BLaER1 treated with 17β-estradiol and CSF1 and Interleukin-3, amounts not matched to agents 10 nM and 100 nM (cell line): ENCODE measurements around the gene LSM10.

Experiments used
- H3K27ac ChIP-seq, 11 experiments: shearing (Covaris generic); formaldehyde crosslinking; 2 replicates each; pipeline ENCODE4 v1.8.1; 2022
- H3K27me3 ChIP-seq, 11 experiments: shearing (Covaris generic); formaldehyde crosslinking; 2 replicates each; pipeline ENCODE4 v1.8.1; 2022
- H3K36me3 ChIP-seq, 11 experiments: shearing (Covaris generic); formaldehyde crosslinking; 2 replicates each; pipeline ENCODE4 v1.8.1; 2022
- H3K4me1 ChIP-seq, 10 experiments: shearing (Covaris generic); formaldehyde crosslinking; 2 replicates each; pipeline ENCODE4 v1.8.1; 2022
- H3K4me2 ChIP-seq, 11 experiments: shearing (Covaris generic); formaldehyde crosslinking; 2 replicates each; pipeline ENCODE4 v1.8.1; 2022
- H3K4me3 ChIP-seq, 10 experiments: shearing (Covaris generic); formaldehyde crosslinking; 2 replicates each; pipeline ENCODE4 v1.8.1; 2022
- H3K9ac ChIP-seq, 11 experiments: shearing (Covaris generic); formaldehyde crosslinking; 2 replicates each; pipeline ENCODE4 v1.8.1; 2022
- H3K9me3 ChIP-seq, 11 experiments: shearing (Covaris generic); formaldehyde crosslinking; replicated peaks in 1 of 11; 2 replicates each; pipeline ENCODE4 v1.8.1; 2022
- H4K20me1 ChIP-seq, 11 experiments: shearing (Covaris generic); formaldehyde crosslinking; 2 replicates each; pipeline ENCODE4 v1.8.1; 2022
- Cebpa-rat ChIP-seq, 11 experiments: shearing (Covaris generic); IDR thresholded peaks; 2 replicates each; pipeline ENCODE4 v1.8.1; 2022

LSM10 gene

GRCh38 chr1:36400825-36401601 lies 3.3 kb upstream of the LSM10 start:
- Histone ChIP-seq H3K36me3 (no peaks in the 10 kb centered on the region), H3K4me1 (peaks cover 14 to 32% (median 20%) of the 10 kb centered on the region in 10 experiments), H3K4me2 (no peak overlapping the region; a peak in 1 of 22 replicates), H3K27ac (0 out of 22 replicates have a peak overlapping the region, but pooled peaks of 1 of the 11 experiments have one; percentile 6), H3K9ac (no peak overlapping the region), H3K9me3 (peaks cover 0 to 14% (median 9%) of the 10 kb centered on the region in 11 experiments; a peak in 19 of 22 replicates), H3K4me3 (no peak overlapping the region), H4K20me1 (no peaks in the 10 kb centered on the region), H3K27me3 (no peaks in the 10 kb centered on the region)
- TF ChIP-seq Cebpa-rat (IDR thresholded peaks at IDR 0.05) = no peak

- Histone ChIP-seq H3K4me2 (no peak overlapping the region), H3K4me3 (no peak overlapping the region), H3K4me1 (peaks cover 14 to 37% (median 21%) of the 10 kb centered on the region in 10 experiments), H3K27ac (no peak overlapping the region), H3K36me3 (no peaks in the 10 kb centered on the region), H3K9me3 (peaks cover 0 to 14% (median 8%) of the 10 kb centered on the region in 11 experiments; a peak in 19 of 22 replicates), H3K9ac (no peak overlapping the region), H3K27me3 (no peaks in the 10 kb centered on the region), H4K20me1 (no peaks in the 10 kb centered on the region)
- TF ChIP-seq Cebpa-rat (IDR thresholded peaks at IDR 0.05) = no peak
Measured at GRCh38 chr1:36400514-36400824, 2.8 kb upstream of the LSM10 start.

GRCh38 chr1:36398370-36398977 lies 766 bp upstream of the LSM10 start:
- Histone ChIP-seq H3K27ac (peak overlapping the region in 7 of 11 experiments; percentile 72 to 89 (median 84); a peak in 6 of 22 replicates), H3K9ac (peak overlapping the region in 10 of 11 experiments; percentile 82 to 92 (median 86); a peak in 15 of 22 replicates), H3K9me3 (peaks cover 0 to 14% (median 8%) of the 10 kb centered on the region in 11 experiments; a peak in 19 of 22 replicates), H3K4me3 (peak overlapping the region; percentile 67 to 90 (median 80); a peak in 17 of 20 replicates), H3K36me3 (peaks cover 7 to 10% (median 9%) of the 10 kb centered on the region in 11 experiments), H3K4me2 (peak overlapping the region; percentile 78 to 97 (median 89)), H3K27me3 (no peaks in the 10 kb centered on the region), H4K20me1 (peaks cover 0 to 4% (median 0%) of the 10 kb centered on the region in 11 experiments; a peak in 2 of 22 replicates), H3K4me1 (peaks cover 14 to 39% (median 21%) of the 10 kb centered on the region in 10 experiments)
- TF ChIP-seq Cebpa-rat (IDR thresholded peaks at IDR 0.05) = no peak

GRCh38 chr1:36397083-36397377 lies 678 bp downstream of the LSM10 start:
- peaks cover 22 to 24% (median 23%) of the 10 kb centered on the region in 11 experiments for H3K36me3 ChIP-seq
- peak overlapping the region; percentile 67 to 90 (median 80) for H3K4me3 ChIP-seq
- H3K27ac ChIP-seq = peak overlapping the region; percentile 57 to 89 (median 80)
- TF ChIP-seq Cebpa-rat (IDR thresholded peaks at IDR 0.05) = no peak
- peak overlapping the region; percentile 82 to 92 (median 86) for H3K9ac ChIP-seq
- H4K20me1 ChIP-seq = peaks cover 0 to 17% (median 0%) of the 10 kb centered on the region in 11 experiments; a peak in 2 of 22 replicates
- no peaks in the 10 kb centered on the region for H3K27me3 ChIP-seq
- H3K4me1 ChIP-seq = peaks cover 14 to 41% (median 21%) of the 10 kb centered on the region in 10 experiments
- peaks cover 0 to 14% (median 8%) of the 10 kb centered on the region in 11 experiments; a peak in 19 of 22 replicates for H3K9me3 ChIP-seq
- H3K4me2 ChIP-seq = peak overlapping the region; percentile 78 to 97 (median 89)

GRCh38 chr1:36396359-36396758 lies 1.3 kb downstream of the LSM10 start:
- peak overlapping the region in 1 of 11 experiments; percentile 84; a peak in 2 of 22 replicates for H3K27ac ChIP-seq

GRCh38 chr1:36393686-36394085 lies 4.0 kb downstream of the LSM10 start:
- H3K36me3 ChIP-seq = peaks cover 37 to 57% (median 47%) of the 10 kb centered on the region in 11 experiments
- H3K4me3 ChIP-seq = no peak overlapping the region

More at GRCh38 chr1:36396359-36396758, 1.3 kb downstream of the LSM10 start:
- TF ChIP-seq Cebpa-rat (IDR thresholded peaks at IDR 0.05) = no peak
- Histone ChIP-seq H3K9me3 (peaks cover 0 to 7% (median 4%) of the 10 kb centered on the region in 11 experiments; a peak in 19 of 22 replicates), H3K36me3 (peaks cover 28 to 31% (median 30%) of the 10 kb centered on the region in 11 experiments), H3K4me3 (peak overlapping the region in 9 of 10 experiments; percentile 73 to 90 (median 82); a peak in 11 of 20 replicates), H3K9ac (peak overlapping the region; percentile 82 to 92 (median 86); a peak in 16 of 22 replicates), H3K27me3 (no peaks in the 10 kb centered on the region), H3K4me1 (peaks cover 19 to 48% (median 22%) of the 10 kb centered on the region in 10 experiments), H3K4me2 (peak overlapping the region; percentile 78 to 97 (median 89)), H4K20me1 (peaks cover 0 to 18% (median 0%) of the 10 kb centered on the region in 11 experiments; a peak in 2 of 22 replicates)

GRCh38 chr1:36392836-36393235 lies 4.9 kb downstream of the LSM10 start:
- Histone ChIP-seq H3K9ac (no peak overlapping the region), H3K4me3 (no peak overlapping the region), H3K9me3 (no peaks in the 10 kb centered on the region), H3K27ac (no peak overlapping the region), H3K4me1 (peaks cover 30 to 62% (median 42%) of the 10 kb centered on the region in 10 experiments), H3K27me3 (no peaks in the 10 kb centered on the region), H4K20me1 (peaks cover 0 to 18% (median 0%) of the 10 kb centered on the region in 11 experiments; a peak in 2 of 22 replicates), H3K4me2 (no peak overlapping the region), H3K36me3 (peaks cover 37 to 63% (median 47%) of the 10 kb centered on the region in 11 experiments)
- TF ChIP-seq Cebpa-rat (IDR thresholded peaks at IDR 0.05) = no peak

More at GRCh38 chr1:36393686-36394085, 4.0 kb downstream of the LSM10 start:
- H3K27ac ChIP-seq = no peak overlapping the region
- no peak overlapping the region for H3K9ac ChIP-seq
- H3K9me3 ChIP-seq = no peaks in the 10 kb centered on the region
- no peak overlapping the region for H3K4me2 ChIP-seq
- no peak for TF ChIP-seq Cebpa-rat (IDR thresholded peaks at IDR 0.05)
- peaks cover 0 to 18% (median 0%) of the 10 kb centered on the region in 11 experiments; a peak in 2 of 22 replicates for H4K20me1 ChIP-seq
- no peaks in the 10 kb centered on the region for H3K27me3 ChIP-seq
- H3K4me1 ChIP-seq = peaks cover 34 to 61% (median 41%) of the 10 kb centered on the region in 10 experiments

GRCh38 chr1:36391271-36391670 lies 6.4 kb downstream of the LSM10 start:
- Histone ChIP-seq H3K4me2 (peak overlapping the region; percentile 35 to 94 (median 44); a peak in 20 of 22 replicates), H3K27ac (peak overlapping the region in 6 of 11 experiments; percentile 0 to 34 (median 6); a peak in 2 of 22 replicates), H3K36me3 (peaks cover 37 to 63% (median 47%) of the 10 kb centered on the region in 11 experiments)

More at GRCh38 chr1:36391271-36391670, 6.4 kb downstream of the LSM10 start:
- Histone ChIP-seq H4K20me1 (peaks cover 0 to 18% (median 0%) of the 10 kb centered on the region in 11 experiments; a peak in 2 of 22 replicates), H3K4me1 (peaks cover 37 to 68% (median 49%) of the 10 kb centered on the region in 10 experiments), H3K9ac (peak overlapping the region in 1 of 11 experiments; percentile 21; a peak in 2 of 22 replicates), H3K27me3 (no peaks in the 10 kb centered on the region), H3K4me3 (no peak overlapping the region), H3K9me3 (no peaks in the 10 kb centered on the region)
- TF ChIP-seq Cebpa-rat (IDR thresholded peaks at IDR 0.05) = no peak
